ENCODE data around the gene UBE4B.
A peak's percentile ranks its signal among the peaks of the same experiment; 100 is the strongest.
"Not testable (repeated sequence)": the region's sequence is repeated elsewhere in the genome, so short reads cannot be mapped to it uniquely, and the experiment has no call there.

The UBE4B gene

GRCh38 chr1:10073371-10073770, 40.6 kb downstream of the UBE4B start:
- DNase-seq (ENCODE audit: low spot score), result not testable (repeated sequence)

GRCh38 chr1:10074059-10074851, 41.5 kb downstream of the UBE4B start:
- DNase-seq (ENCODE audit: low spot score), result peak; percentile 42

DNA sequence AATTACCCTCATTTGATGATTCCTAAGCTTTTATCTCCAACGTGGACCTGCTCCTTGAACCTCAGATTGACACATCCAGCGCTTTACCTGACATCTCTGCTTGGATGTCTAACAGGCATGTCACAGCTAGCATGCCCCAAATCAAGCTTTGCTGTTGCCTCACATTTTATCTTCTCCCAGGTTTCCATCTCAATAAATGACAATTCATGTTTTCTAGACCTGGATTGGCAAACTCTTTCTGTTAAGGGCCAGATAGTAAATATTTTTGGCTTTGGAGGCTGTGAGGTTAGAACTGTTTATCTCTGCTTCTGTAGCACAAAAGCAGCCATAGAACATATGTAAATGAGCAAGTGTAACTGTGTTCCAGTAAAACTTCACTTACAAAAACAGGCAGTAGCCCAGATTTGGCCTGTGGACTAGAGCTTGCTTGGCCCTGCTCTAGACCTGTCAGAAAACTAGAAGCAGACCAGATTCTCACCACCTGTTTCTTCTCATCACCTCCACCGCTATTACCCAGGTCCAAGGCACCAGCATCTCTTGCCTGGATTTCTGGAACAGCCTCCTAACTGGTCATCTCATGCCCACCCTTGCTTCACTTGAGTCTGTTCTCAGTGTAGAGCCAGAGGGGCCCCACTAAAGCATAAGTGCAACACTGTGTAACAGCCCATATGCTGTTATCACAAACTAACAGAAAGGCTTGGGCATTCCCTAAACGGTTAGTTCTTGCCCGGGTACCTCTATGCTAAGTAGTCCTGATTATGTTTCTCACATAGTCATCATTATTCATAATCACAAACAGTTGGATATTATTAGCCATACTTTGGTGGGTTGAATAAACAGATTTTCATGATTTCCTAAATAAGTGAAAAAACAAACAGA, 42.3 kb downstream of the UBE4B start:
- DNase-seq (ENCODE audit: low spot score), result no peak

DNA sequence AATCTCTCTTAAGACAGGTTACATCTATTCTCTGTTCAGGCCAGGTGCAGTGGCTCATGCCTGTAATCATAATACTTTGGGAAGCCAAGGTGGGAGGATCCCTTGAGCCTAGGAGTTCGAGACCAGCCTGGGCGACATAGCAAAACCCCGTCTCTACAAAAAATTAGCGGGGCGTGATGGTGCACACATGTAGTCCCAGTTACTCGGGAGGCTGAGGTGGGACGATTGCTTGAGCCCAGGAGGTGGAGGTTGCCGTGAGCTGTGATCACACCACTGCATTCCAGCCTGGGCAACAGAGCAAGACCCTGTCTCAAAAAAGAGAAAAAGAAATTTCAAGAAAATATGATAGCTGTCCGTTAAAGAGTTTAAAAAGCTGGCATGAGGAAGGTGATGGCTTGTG, 43.0 kb downstream of the UBE4B start:
- no peak for DNase-seq (ENCODE audit: low spot score)

DNA sequence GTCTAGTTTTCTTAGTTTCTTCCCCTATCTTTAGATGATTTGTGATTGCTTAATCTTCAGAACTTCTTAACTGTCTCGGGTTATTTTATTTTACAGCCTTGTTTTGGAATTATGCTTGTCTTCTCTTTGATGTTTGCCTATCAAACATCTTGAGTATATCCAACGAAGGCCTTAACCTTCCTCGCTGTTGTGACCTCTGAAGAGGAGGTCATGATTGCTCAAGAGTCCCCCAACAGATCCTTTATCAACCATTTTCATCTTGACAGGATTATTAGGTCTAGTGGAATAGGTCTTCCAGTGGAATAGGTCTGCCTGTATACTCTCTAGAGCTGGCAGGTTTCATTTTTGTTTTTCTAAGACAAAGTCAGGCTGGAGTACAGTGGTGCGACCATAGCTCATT, 45.7 kb downstream of the UBE4B start:
- DNase-seq (ENCODE audit: low spot score), result no peak

GRCh38 chr1:10080523-10080922, 47.8 kb downstream of the UBE4B start:
- no peak for DNase-seq (ENCODE audit: low spot score)

GRCh38 chr1:10082785-10083479, 50.2 kb downstream of the UBE4B start:
- DNase-seq (ENCODE audit: low spot score), result no peak

- no peak for DNase-seq (ENCODE audit: low spot score)
Observed at GRCh38 chr1:10084045-10084444, 51.3 kb downstream of the UBE4B start.

GRCh38 chr1:10085076-10085475, 52.3 kb downstream of the UBE4B start:
- DNase-seq (ENCODE audit: low spot score), result no peak

- no peak for DNase-seq (ENCODE audit: low spot score)
Observed at GRCh38 chr1:10087210-10087609, 54.5 kb downstream of the UBE4B start.

DNA sequence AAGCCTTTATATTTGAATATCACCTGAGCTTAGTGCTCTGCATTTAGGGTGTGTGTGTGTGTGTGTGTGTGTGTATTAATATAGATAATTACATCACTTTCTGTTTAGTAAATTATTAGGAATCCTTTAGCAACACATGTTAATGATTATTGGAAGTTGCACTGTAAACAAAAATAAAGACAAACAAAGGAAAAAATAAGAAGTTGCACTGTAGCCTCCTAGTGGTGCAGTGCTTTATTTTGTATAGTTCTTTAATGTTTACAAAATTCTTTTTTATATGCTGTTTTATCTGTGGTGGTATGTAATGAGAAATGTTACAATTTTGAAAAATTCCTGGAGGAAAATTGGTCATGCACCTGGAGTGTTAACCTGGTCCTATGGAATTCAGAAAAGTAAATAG, 69.2 kb downstream of the UBE4B start:
- DNase-seq (ENCODE audit: low spot score), result no peak

- no peak for DNase-seq (ENCODE audit: low spot score)
Observed at GRCh38 chr1:10103193-10103592, 70.4 kb downstream of the UBE4B start.

DNA sequence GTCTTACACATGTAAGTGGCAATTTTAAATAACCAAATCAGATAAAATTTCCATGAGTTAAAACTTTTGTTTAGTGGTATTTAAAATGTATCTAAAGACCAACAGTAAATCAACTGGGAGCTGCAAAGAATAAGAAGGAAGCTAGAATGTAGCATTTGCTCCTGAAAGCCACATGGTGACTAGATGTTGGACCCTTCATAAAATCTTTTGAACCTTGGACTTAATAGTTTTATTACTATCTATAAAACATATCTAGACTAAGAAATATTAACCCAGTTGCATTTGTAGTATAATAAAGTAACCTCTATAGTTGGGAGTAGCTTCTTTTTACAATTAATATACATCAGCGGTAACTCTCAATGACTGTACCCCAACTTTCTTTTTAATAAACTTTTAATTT, 72.1 kb downstream of the UBE4B start:
- no peak for DNase-seq (ENCODE audit: low spot score)

DNA sequence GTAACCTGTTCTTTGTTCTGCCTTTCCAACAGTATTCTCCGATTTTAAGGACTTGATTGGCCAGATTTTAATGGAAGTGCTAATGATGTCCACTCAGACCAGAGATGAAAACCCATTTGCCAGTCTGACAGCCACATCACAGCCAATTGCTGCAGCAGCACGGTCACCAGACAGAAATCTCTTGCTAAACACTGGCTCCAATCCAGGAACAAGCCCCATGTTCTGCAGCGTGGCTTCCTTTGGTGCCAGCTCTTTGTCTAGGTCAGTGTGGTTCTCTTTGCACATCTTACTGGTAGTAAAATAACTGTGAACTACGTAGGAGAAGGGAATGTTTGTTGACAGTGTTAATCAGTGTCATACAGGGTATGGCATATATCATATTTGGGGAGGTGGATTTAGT, 72.7 kb downstream of the UBE4B start:
- no peak for DNase-seq (ENCODE audit: low spot score)

GRCh38 chr1:10106241-10106640, 73.5 kb downstream of the UBE4B start:
- DNase-seq (ENCODE audit: low spot score), result no peak

DNA sequence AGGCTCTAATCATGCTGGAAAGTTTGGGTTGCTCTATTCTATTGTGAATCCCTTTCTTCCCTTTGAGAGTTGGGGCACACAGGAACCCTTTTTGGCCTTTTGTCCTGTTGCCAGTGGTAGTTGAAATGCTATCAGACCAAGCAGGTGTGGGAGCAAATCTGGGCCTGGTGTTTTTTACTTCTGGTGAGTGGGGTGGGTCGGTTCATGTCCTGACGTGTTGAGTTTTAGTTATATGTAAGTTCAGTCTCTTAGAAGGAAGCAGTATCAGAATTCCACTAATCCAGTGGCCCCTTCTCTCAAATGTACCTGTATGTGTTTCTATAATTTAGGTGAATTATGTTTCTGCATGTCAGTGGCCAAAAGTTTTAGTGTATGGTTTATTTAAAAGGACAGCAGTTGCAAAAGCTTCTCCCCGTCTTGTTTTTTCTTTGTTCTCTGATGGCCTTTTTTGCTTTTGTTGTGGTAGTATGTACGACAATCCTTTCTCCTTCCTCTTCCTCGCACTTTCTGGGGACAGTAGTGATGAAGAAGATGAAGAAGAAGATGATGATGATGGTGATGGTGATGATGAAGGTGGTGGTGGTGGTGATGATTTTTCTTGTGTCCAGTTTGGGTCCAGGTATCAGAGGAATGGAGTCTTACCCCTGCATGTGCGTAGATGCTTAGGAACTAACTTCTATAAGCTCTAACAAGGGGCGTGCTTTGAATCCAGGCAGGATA, 74.2 kb downstream of the UBE4B start:
- no peak for DNase-seq (ENCODE audit: low spot score)

- not testable (repeated sequence) for DNase-seq (ENCODE audit: low spot score)
Observed at GRCh38 chr1:10107476-10107847, 74.7 kb downstream of the UBE4B start.

DNA sequence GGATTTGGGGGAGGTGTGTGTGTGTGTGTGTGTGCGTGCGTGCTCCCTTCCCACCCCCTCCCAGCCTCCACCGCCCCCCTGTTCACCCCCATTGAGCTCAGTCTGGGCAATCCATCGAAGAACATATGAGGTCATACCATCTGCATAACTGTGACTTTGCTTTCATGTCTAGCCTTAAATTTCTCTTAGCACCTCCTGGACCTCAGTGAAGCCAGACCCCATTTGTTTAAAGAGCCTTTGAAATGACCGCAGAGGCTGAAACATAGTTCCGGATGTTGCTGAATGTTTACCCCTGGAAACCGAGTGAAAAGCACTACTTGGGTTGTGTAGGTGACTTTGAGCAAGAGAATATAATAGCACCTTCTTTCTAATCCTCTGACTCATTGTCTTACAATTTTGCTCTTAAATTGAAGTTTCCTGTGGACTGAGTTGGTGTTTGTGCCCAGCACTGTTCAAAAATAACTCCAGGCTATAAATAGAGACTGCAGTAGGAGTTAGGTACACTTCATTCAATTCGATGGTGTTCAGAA, 75.4 kb downstream of the UBE4B start:
- no peak for DNase-seq (ENCODE audit: low spot score)

- no peak for DNase-seq (ENCODE audit: low spot score)
Observed at GRCh38 chr1:10108948-10109708, 76.4 kb downstream of the UBE4B start.

GRCh38 chr1:10113501-10113900, 80.7 kb downstream of the UBE4B start:
- DNase-seq (ENCODE audit: low spot score), result no peak

DNA sequence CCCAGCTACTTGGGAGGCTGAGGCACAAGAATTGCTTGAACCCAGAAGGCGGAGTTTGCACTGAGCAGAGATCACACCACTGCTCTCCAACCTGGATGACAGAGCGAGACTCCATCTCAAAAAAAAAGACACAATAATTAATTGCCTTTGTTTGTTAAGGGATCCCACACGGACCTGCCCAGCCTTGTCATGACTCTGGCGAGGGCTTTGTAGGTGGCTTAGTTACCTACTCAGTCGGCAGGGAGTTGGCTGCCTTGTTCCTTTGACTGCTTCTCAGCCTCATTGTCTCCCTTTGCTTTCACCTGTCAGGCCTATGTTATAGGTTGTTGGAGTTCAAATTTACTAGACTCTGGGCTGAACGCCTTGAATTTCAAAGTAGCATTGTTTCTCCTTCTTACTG, 82.0 kb downstream of the UBE4B start:
- no peak for DNase-seq (ENCODE audit: low spot score)
